Brain microvascular endothelial cell (primary cell): ENCODE results near the gene CRTC1.

ENCODE experiments used
- DNase-seq: peaks from one replicate; pipeline ENCODE4 v3.0.0-alpha.2; 2020
- H3K27ac ChIP-seq: fragments of 250-450 bp; sonication (Bioruptor Pico); 2 replicates; pipeline ENCODE4 v1.5.1; 2020; ENCODE audit warnings: mild to moderate bottlenecking, moderate library complexity
- H3K27me3 ChIP-seq: fragments of 250-450 bp; sonication (Bioruptor Pico); replicated peaks from 2 replicates; pipeline ENCODE4 v1.5.1; 2020; ENCODE audit warnings: mild to moderate bottlenecking
- H3K36me3 ChIP-seq: fragments of 250-450 bp; sonication (Bioruptor Pico); replicated peaks from 2 replicates; pipeline ENCODE4 v1.5.1; 2020; ENCODE audit warnings: mild to moderate bottlenecking
- H3K4me3 ChIP-seq: 2 replicates; pipeline ENCODE4 v1.5.1; 2011; ENCODE audit warnings: low read depth, mild to moderate bottlenecking, control low read depth, low read length, moderate library complexity
- CTCF ChIP-seq: IDR thresholded peaks from 2 replicates; pipeline ENCODE4 v1.5.1; 2011; ENCODE audit warnings: low read depth, mild to moderate bottlenecking, moderate library complexity, low read length, control low read depth, inconsistent platforms; ENCODE audit errors: missing control alignments
- in situ Hi-C: cut with HindIII; loops from 2 replicates; pipeline ENCODE4 v1.10.0; 2017; ENCODE audit warnings: low sequenced_read_pairs, low pct_ligation_motif_present

CRTC1 gene

GRCh38 chr19:18802354-18802753 lies 118.9 kb downstream of the CRTC1 start:
- no peak overlapping the region for H3K27ac ChIP-seq
- no peak for TF ChIP-seq CTCF
- in situ Hi-C loops = no loop called here

GRCh38 chr19:18803550-18804138 lies 120.2 kb downstream of the CRTC1 start:
- Histone ChIP-seq H3K4me3 (no peak overlapping the region), H3K27me3 (peaks cover 9% of the 10 kb centered on the region), H3K36me3 (no peaks in the 10 kb centered on the region), H3K27ac (no peak overlapping the region)
- DNase-seq = no peak
- no peak for TF ChIP-seq CTCF
- in situ Hi-C loops = no loop called here

More at GRCh38 chr19:18802354-18802753, 118.9 kb downstream of the CRTC1 start:
- Histone ChIP-seq H3K36me3 (no peaks in the 10 kb centered on the region), H3K4me3 (no peak overlapping the region), H3K27me3 (peaks cover 19% of the 10 kb centered on the region)
- DNase-seq = no peak

- Histone ChIP-seq H3K4me3 (no peak overlapping the region), H3K27me3 (peaks cover 6% of the 10 kb centered on the region), H3K27ac (no peak overlapping the region), H3K36me3 (no peaks in the 10 kb centered on the region)
- TF ChIP-seq CTCF = no peak
- in situ Hi-C loops = no loop called here
- DNase-seq = no peak
These were observed 120.7 kb downstream of the CRTC1 start for GRCh38 chr19:18804139-18804601.

GRCh38 chr19:18804643-18805042 lies 121.2 kb downstream of the CRTC1 start:
- Histone ChIP-seq H3K4me3 (no peak overlapping the region), H3K36me3 (no peaks in the 10 kb centered on the region), H3K27ac (no peak overlapping the region), H3K27me3 (peaks cover 6% of the 10 kb centered on the region)
- no peak for DNase-seq
- in situ Hi-C loops = no loop called here
- TF ChIP-seq CTCF = no peak

- Histone ChIP-seq H3K27ac (no peak overlapping the region), H3K27me3 (peaks cover 3% of the 10 kb centered on the region), H3K36me3 (no peaks in the 10 kb centered on the region), H3K4me3 (no peak overlapping the region)
- no peak for DNase-seq
- in situ Hi-C loops = no loop called here
- no peak for TF ChIP-seq CTCF
These were observed 124.4 kb downstream of the CRTC1 start for GRCh38 chr19:18807861-18808331.
